ENCODE measurements around the gene HNRNPM.
A peak's percentile ranks its signal among the peaks of the same experiment; 100 is the strongest.
"Not testable (repeated sequence)": the region's sequence is repeated elsewhere in the genome, so short reads cannot be mapped to it uniquely, and the experiment has no call there.

HNRNPM gene

GRCh38 chr19:8444677-8445487 is at the start of gene HNRNPM:
TSS of gene HNRNPM (plus strand) at chr19:8444975. CDS start at chr19:8444999, 24 bp downstream.
- DNase-seq, result peak; percentile 100

- DNase-seq, result no peak
These were observed 49.1 kb upstream of the HNRNPM start for GRCh38 chr19:8395621-8396082.

GRCh38 chr19:8396185-8396562 is 48.6 kb upstream of the HNRNPM start:
- no peak for DNase-seq

GRCh38 chr19:8396563-8397203 is 48.1 kb upstream of the HNRNPM start:
- DNase-seq, result peak; percentile 62 to 63

GRCh38 chr19:8397271-8397670 is 47.5 kb upstream of the HNRNPM start:
- no peak for DNase-seq

- DNase-seq, result no peak
These were observed 46.9 kb upstream of the HNRNPM start for GRCh38 chr19:8397746-8398310.

- no peak for DNase-seq
These were observed 46.4 kb upstream of the HNRNPM start for GRCh38 chr19:8398311-8398771.

GRCh38 chr19:8399681-8400188 is 45.0 kb upstream of the HNRNPM start:
- DNase-seq, result no peak

GRCh38 chr19:8401981-8402411 is 42.8 kb upstream of the HNRNPM start:
- DNase-seq, result no peak

- no peak for DNase-seq
These were observed 41.5 kb upstream of the HNRNPM start for GRCh38 chr19:8403098-8403819.

GRCh38 chr19:8403820-8404109 is 41.0 kb upstream of the HNRNPM start:
- DNase-seq, result no peak

- no peak for DNase-seq
These were observed 40.2 kb upstream of the HNRNPM start for GRCh38 chr19:8404391-8405151.

- DNase-seq, result not testable (repeated sequence)
These were observed 34.1 kb upstream of the HNRNPM start for GRCh38 chr19:8410718-8411117.

- DNase-seq, result peak; percentile 94
These were observed 31.8 kb upstream of the HNRNPM start, which contains the start of gene MARCHF2 for GRCh38 chr19:8412783-8413628. TSS of gene MARCHF2 (plus strand) at chr19:8413305. CDS start at chr19:8421841, 8,536 bp downstream.

- DNase-seq, result no peak
These were observed 31.2 kb upstream of the HNRNPM start for GRCh38 chr19:8413629-8413995.

GRCh38 chr19:8416796-8417195 is 28.0 kb upstream of the HNRNPM start:
- no peak for DNase-seq

GRCh38 chr19:8421484-8422461 is 23.0 kb upstream of the HNRNPM start:
- no peak for DNase-seq

GRCh38 chr19:8423817-8424223 is 21.0 kb upstream of the HNRNPM start:
- no peak for DNase-seq

GRCh38 chr19:8425331-8425730 is 19.4 kb upstream of the HNRNPM start:
- DNase-seq, result not testable (repeated sequence)

GRCh38 chr19:8426283-8426682 is 18.5 kb upstream of the HNRNPM start:
- DNase-seq, result no peak

All from activated CD4-positive, alpha-beta T cell treated with anti-CD3 and anti-CD28 coated beads for 4 hours (primary cell).